ENCODE results near the gene THSD4. TPM values are rescaled to one million over a fixed set of nuclear protein-coding genes. Genes with fewer than 3 reads are reported as not detected.

Gene THSD4
- total RNA-seq, 4 donors from 2014 or later, result 16.6 to 25.3 (median 24.1) TPM

GRCh38 chr15:71379893-71380292 is 264.6 kb downstream of the THSD4 start:
- Histone ChIP-seq H3K27me3 (peaks cover 6% of the 10 kb centered on the region), H3K4me3 (no peak overlapping the region), H3K36me3 (no peaks in the 10 kb centered on the region), H3K4me1 (peaks cover 11% of the 10 kb centered on the region), H3K27ac (no peak overlapping the region), H3K9me3 (no peaks in the 10 kb centered on the region)
- 91% methylated on average over 2 of the region's 2 CpGs for WGBS
- DNase-seq (ENCODE audit: low spot score in 2 of 2), result no peak
- TF ChIP-seq CTCF (IDR thresholded peaks at IDR 0.05) (no peak), EP300 (IDR thresholded peaks at IDR 0.05) (no peak), POLR2AphosphoS5 (IDR thresholded peaks at IDR 0.05) (no peak)

- TF ChIP-seq POLR2A (IDR thresholded peaks at IDR 0.05), result no peak
- TF ChIP-seq EP300 (IDR thresholded peaks at IDR 0.05), result no peak
- TF ChIP-seq CTCF (IDR thresholded peaks at IDR 0.05), result no peak
- TF ChIP-seq POLR2AphosphoS5 (IDR thresholded peaks at IDR 0.05), result no peak
- Histone ChIP-seq H3K9me3 (no peaks in the 10 kb centered on the region), H3K27ac (no peak overlapping the region), H3K27me3 (peaks cover 6% of the 10 kb centered on the region), H3K36me3 (no peaks in the 10 kb centered on the region), H3K4me1 (peaks cover 11% of the 10 kb centered on the region), H3K4me3 (no peak overlapping the region)
- WGBS, result 39% methylated on average over 2 of the region's 2 CpGs
- no peak for DNase-seq (ENCODE audit: low spot score in 2 of 2)
These were observed 265.1 kb downstream of the THSD4 start for GRCh38 chr15:71380345-71380744.

GRCh38 chr15:71384501-71384900 is 269.2 kb downstream of the THSD4 start:
- DNase-seq (ENCODE audit: low spot score in 2 of 2), result no peak
- no peak overlapping the region for H3K27ac ChIP-seq
- TF ChIP-seq POLR2AphosphoS5 (IDR thresholded peaks at IDR 0.05) (no peak), EP300 (IDR thresholded peaks at IDR 0.05) (no peak), CTCF (IDR thresholded peaks at IDR 0.05) (no peak), POLR2A (IDR thresholded peaks at IDR 0.05) (no peak)
- no peak overlapping the region for H3K4me3 ChIP-seq
- H3K27me3 ChIP-seq, result no peaks in the 10 kb centered on the region
- 90% methylated on average over 3 of the region's 3 CpGs for WGBS
- H3K4me1 ChIP-seq, result peaks cover 18% of the 10 kb centered on the region
- no peaks in the 10 kb centered on the region for H3K9me3 ChIP-seq
- no peaks in the 10 kb centered on the region for H3K36me3 ChIP-seq

GRCh38 chr15:71385026-71385425 is 269.8 kb downstream of the THSD4 start:
- no peaks in the 10 kb centered on the region for H3K36me3 ChIP-seq
- TF ChIP-seq EP300 (IDR thresholded peaks at IDR 0.05) (no peak), POLR2AphosphoS5 (IDR thresholded peaks at IDR 0.05) (no peak), POLR2A (IDR thresholded peaks at IDR 0.05) (no peak), CTCF (IDR thresholded peaks at IDR 0.05) (no peak)
- H3K4me1 ChIP-seq, result peaks cover 18% of the 10 kb centered on the region
- H3K9me3 ChIP-seq, result no peaks in the 10 kb centered on the region
- H3K27me3 ChIP-seq, result no peaks in the 10 kb centered on the region
- H3K27ac ChIP-seq, result no peak overlapping the region
- H3K4me3 ChIP-seq, result no peak overlapping the region
- WGBS, result 25% methylated on average over 4 of the region's 4 CpGs
- DNase-seq (ENCODE audit: low spot score in 2 of 2), result no peak

- Histone ChIP-seq H3K36me3 (no peaks in the 10 kb centered on the region), H3K9me3 (no peaks in the 10 kb centered on the region), H3K4me3 (no peak overlapping the region), H3K27me3 (no peaks in the 10 kb centered on the region), H3K27ac (no peak overlapping the region), H3K4me1 (peaks cover 18% of the 10 kb centered on the region)
- WGBS, result 34% methylated on average over 4 of the region's 5 CpGs
- TF ChIP-seq EP300 (IDR thresholded peaks at IDR 0.05), result no peak
- TF ChIP-seq CTCF (IDR thresholded peaks at IDR 0.05), result no peak
- no peak for TF ChIP-seq POLR2A (IDR thresholded peaks at IDR 0.05)
- no peak for TF ChIP-seq POLR2AphosphoS5 (IDR thresholded peaks at IDR 0.05)
- no peak for DNase-seq (ENCODE audit: low spot score in 2 of 2)
These were observed 270.2 kb downstream of the THSD4 start for GRCh38 chr15:71385457-71385856.

Data from suprapubic skin (tissue), 4 donors.